ENCODE data around the gene EN2.

Gene EN2

DNA sequence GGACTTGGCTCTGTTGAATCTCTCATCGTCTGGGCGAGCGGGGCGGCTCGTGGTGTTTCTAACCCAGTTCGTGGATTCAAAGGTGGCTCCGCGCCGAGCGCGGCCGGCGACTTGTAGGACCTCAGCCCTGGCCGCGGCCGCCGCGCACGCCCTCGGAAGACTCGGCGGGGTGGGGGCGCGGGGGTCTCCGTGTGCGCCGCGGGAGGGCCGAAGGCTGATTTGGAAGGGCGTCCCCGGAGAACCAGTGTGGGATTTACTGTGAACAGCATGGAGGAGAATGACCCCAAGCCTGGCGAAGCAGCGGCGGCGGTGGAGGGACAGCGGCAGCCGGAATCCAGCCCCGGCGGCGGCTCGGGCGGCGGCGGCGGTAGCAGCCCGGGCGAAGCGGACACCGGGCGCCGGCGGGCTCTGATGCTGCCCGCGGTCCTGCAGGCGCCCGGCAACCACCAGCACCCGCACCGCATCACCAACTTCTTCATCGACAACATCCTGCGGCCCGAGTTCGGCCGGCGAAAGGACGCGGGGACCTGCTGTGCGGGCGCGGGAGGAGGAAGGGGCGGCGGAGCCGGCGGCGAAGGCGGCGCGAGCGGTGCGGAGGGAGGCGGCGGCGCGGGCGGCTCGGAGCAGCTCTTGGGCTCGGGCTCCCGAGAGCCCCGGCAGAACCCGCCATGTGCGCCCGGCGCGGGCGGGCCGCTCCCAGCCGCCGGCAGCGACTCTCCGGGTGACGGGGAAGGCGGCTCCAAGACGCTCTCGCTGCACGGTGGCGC, at the start of gene EN2:
Gene EN2 (plus strand): TSS at position 19 of the 767 bp plus-strand sequence. CDS start 249 bp downstream, at position 268.
- DNase-seq (ENCODE audit: low read depth), result no peak

DNA sequence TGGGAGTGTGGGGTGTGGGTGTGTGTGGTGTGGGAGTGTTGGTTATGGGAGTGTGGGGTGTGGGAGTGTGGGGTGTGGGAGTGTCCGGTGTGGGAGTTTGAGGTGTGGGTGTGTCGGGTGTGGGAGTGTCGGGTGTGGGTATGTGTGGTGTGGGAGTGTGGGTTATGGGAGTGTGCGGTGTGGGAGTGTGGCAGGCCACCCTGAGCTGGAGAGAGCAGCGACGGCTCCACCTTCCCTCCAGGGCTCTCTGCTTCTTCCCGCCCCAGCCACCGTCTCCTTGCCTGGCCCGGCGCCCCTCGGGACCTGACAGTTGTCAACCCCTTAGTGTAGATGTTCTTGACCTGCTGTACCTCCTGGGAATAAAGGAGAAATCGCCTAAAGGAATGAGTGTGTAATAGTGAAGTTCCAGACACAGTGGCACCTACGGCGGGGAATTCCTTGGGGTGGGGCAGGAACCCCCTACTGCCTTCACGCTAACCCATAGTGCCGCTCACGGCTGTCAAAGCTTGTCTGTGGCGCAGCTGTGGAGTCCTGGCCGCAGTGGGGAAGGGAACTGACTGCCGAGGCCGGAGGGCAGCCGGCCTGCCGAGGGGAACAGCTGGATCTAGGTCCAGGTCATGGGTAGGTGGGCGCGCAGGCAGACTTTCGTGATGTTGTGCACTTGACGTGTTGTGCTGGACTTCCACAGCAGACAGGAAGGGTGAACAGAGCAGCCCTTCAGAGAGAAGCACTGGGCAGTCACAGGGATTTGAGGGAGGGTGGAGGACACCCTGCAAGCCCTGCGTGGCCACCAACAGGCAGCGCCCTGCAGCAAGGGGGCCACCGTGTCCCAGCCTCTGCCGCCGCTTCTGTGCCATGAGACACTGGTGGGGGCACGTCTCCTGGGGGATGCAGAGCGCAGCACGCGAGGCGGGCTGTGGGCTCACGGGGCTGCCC, 49.0 kb upstream of the EN2 start:
- no peak for DNase-seq (ENCODE audit: low read depth)

DNA sequence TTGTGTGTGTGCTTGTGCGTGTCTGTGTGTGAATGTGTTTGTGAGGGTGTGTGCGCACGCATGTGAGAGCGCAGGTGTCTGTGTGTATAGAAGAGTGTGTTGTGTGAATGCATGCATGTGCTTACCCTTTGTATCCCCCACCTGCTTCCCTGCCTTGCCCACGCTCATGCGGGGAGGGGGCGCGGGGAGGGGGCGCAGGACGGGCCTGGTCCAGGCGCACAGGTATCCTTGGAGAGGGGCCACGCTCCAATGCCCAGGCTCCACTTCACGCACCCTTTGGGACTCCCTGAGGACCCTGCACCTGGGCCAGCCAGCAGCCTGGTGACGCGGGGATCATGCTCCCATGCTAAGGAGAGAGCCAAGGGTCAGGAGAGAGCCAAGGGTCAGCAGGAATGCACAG, 47.9 kb upstream of the EN2 start:
- no peak for DNase-seq (ENCODE audit: low read depth)

DNA sequence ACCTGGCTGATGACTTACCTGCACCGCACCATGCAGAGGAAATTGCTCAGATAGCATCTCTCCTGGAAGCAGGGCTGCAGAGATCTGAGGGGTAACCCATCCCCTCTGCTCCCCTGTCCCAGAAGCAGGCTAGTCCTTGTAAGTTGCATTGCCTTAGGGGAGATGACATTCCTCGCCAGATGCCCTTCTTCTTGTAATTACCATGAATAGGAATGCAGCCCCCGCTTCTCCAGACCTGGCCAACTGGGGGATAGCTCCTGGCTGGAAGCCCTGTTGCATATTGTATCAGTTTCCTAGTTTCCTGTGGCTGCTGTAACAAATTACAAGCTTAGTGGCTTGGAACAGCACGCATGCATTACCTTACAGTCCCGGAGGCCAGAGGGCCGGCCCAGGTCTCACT, 47.5 kb upstream of the EN2 start:
- no peak for DNase-seq (ENCODE audit: low read depth)

DNA sequence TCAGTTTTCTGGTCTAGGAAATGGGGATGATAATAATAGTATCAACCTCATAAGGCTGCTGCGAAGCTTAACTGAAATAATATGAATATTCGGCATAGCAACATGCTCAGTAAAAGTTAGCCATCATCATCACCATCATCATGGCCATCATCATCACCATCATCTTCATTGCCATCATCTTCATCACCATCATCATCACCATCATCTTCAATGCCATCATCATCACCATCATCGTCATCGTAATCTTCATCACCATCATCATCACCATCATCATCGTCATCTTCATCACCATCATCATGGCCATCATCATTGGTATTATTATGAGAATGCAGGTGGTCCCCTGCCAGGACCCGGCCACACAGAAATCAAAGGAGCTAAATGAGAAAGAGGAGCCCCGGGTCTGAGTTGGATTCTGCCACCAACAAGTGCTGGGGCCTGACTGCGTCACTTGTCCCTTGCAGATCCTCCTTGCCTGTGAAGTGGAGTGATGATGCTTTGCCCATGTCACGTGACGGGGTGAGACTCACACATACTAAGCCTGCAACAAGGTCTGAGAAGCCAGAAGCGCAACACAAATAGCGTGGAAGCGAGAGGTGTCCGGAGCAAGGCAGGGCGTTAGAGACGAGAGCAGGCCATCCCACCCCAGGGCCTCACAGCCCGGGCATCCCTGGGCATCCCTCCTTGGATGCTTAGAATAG, 46.1 kb upstream of the EN2 start:
- DNase-seq (ENCODE audit: low read depth), result no peak

DNA sequence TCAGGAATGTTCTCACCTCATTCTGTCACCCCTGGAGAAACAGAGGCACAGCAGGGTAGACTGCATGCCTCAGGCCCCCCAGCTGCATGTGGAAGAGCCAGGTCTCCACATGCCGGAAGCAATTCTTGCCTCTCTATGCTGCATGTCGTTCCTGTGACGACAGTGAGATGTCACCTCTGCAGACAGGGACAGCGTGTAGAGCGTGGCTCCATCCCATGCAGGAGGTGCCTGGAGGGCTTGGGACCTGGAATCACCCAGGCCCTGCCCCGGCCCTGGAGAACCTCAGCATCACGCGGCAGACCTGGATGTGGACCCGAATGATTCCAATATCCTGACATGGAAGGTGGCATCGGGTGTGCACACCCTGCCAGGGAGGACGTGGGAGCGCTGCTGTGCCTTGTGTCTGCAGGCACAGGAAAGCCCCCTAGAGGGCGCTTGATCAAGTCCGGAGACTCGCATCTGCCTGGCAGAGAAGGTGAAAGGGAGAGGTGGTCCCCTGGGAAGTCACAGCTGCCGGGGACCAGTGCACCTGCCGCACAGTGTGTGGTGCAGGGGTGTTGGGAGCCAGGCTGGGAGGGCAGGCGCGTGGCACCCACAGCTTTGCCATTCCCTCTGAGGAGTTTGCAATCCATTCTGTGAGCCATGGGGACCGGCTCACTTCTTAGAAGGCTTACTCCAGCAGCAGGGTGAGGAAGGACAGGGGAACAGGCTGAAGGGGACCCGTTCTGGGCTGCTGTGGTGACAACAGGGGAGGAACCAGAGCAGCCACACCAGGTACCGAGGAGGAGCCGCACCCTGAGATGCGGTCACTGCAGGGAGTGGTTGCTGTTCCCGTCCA, 45.3 kb upstream of the EN2 start:
- no peak for DNase-seq (ENCODE audit: low read depth)

DNA sequence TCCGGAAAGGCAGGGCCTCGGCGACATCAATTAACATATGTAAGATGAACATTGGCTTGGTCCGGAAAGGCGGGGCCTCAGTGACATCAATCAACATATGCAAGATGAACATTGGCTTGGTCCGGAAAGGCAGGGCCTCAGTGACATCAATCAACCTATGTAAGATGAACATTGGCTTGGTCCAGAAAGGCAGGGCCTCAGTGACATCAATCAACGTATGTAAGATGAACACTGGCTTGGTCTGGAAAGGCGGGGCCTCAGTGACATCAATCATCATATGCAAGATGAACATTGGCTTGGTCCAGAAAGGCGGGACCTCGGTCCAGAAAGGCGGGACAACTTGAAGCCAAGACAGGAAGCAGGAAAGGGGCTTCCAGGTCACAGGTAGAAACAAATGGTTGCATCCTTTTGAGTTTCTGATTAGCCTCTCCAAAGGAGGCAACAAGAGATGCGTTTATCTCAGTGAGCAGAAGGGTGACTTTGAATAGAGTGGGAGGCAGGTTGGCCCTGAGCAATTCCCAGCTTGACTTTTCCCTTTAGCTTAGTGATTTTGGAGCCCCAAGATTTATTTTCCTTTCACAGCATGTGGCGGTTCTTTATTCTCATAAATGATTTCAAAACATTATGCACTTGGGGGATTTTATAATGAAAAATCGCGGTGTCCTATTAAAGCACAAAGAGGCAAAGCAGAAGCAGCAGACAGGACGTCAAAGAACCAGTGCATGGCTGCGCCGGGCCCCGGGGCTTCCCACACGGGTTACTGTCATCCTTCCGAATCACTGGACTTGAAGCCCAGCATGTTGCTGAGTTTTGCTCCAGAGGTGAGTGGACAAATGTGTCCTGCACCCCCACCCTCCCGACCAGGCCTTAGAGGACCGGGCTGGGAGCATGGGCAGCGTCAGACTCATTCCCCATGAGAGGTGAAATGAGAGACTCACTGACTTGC, 43.1 kb upstream of the EN2 start:
- no peak for DNase-seq (ENCODE audit: low read depth)

DNA sequence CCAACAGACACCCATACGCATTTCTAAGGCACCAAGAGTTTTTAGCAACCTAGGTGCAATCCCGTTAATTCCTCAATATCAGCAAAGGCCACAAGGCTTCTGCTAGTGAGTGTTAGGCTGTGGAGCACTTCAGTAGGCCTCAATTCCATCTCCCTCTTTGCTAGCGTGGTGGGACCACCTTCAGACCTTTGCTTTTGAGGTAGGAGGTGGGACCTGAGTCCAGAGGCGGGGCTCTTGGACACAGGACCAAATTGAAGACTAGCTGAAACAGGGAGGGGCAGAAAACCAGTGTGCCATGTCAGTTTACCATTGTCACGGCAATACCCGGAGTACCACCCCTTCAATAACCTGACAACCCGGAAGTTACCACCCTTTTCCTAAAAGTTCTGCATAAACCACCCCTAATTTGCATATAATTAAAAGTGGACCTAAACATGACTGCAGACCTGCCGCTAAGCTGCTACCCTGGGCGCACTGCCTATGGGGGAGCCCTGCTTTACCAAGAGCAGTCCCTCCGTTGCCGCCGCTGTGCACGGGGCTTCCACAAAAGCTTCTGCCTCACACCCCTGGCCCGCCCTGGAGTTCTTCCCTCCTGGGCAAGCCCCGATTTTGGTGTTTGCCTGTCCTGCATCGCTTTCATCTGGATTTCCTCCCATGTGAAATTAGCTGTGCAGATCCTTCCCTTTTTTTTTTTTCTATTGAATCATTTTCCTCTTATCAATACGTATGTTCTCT, 41.1 kb upstream of the EN2 start:
- DNase-seq (ENCODE audit: low read depth), result no peak

DNA sequence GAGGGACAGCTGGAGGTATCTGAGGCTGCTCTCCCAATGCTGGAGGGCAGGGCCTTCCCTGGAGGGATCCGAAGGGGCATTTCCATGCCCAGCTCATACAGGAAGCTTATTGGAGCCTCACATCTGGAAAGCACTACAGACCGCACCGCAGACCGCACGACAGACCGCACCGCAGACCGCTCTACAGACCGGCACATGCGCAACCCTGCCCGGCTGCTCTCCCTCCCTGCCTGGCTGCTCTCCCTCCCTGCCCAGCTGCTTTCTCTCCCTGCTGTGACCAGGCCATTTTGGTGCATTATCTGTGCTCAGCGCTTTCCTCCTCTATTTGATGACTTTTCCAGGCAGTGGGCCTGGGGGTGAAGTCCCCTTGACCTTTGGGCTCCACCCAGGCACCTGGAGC, 39.6 kb upstream of the EN2 start:
- DNase-seq (ENCODE audit: low read depth), result no peak

DNA sequence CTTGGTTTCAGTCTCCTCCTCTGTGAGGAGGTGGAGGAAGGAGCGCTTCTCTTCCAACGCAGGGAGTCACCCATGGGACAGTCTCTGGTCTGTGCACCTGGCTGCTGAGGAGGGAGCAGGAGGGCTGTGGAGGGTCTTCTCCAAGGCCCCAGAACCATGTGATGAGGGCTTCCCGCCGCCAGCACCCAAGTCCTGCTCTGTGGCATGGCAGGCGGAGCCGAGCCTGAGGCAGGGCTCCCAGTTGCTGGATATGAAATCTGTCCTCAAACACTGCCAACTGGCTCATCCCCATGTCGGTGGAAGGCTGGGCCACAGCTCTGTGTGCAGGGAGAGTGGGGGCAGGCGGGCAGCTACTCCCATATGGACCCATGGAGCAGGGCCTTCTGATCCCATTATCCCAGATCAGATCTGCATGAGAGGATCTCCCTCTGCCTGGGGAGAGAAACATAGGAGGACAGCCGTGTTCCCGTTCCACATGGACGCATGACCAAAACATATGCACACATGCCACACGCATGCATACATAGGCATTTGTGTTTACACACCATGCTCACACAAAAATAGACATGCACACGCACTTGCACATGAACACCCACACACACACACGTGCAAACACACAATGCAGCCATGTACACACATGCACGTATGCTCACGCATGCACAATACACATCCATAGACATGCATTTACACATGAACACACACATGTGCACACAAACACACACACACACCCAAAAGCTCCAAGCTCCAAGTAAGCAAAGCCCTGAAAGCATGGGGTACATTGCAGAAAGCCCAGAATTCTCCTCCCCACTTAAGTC, 38.8 kb upstream of the EN2 start:
- no peak for DNase-seq (ENCODE audit: low read depth)

DNA sequence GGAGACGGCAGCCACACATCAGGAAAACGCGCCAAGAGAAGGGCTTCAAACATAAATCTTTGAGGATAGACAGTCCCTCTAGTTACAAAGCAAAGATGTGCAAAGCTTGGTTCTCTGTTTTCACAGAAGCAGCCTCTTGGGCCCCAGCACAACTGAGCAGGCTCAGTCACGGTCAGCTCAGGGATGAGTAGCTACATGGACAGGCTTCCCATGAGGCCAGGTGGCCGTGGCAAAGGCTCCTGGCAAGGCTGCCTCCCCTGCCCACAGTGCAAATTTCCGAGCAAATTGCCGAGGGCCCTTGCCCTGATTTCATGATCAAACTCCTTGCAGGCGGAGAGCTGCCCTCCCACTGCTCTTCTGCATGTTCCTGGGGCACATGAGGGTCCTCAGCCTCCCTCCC, 37.8 kb upstream of the EN2 start:
- no peak for DNase-seq (ENCODE audit: low read depth)

DNA sequence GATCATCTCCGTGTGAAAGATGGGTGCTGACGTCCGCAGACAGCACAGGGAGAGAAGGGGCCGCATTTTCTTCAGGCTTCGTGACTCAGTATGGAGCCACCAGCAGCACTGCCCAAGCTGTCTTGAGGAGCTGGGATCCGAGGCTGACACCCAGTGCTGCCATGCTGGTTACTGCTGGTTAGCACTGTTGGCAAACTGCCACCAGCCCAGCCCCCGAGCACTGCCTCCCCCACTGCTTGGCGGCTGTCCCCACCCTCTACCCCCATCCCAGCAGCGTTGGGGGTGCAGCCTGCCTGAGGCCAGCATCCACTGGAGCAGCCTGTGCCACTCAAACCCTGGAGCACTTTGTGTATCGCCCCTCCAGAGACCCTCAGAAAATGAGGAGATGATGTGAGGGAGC, 35.8 kb upstream of the EN2 start:
- no peak for DNase-seq (ENCODE audit: low read depth)

DNA sequence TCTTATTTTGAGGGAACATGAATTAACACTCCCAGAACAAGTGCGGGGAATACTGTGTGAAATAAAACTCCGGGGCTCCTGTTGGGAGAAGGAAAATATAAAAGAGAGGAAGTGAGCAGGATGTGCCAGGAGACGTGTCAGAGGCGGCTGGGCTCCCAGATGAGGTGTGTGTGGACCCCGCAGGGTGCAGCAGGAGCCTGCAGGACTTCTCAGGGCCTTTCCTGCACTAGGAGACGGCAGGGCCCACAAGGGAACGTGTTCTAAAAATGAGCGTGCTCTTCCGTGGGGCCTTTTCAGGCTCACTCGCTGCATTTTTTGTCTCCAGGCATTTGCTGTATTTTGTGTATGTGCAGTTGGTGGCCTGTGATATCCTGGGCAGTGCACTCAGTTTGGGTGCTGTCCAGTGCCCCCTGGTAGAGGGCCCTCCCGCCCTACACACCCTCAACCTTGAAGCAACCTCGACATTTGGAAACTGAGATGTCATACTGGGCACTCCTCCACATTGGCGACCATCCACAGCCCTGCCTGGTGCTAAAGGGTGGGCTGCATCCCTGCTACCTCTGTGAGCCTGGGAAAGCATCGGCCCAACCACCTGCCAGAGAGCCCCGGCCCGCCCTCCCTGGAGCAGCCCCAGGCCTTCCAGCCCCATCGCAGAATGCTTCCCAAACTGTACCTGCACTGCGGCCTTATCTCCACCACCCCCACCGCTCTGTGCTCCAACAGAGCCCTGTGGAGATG, 35.2 kb upstream of the EN2 start:
- no peak for DNase-seq (ENCODE audit: low read depth)

DNA sequence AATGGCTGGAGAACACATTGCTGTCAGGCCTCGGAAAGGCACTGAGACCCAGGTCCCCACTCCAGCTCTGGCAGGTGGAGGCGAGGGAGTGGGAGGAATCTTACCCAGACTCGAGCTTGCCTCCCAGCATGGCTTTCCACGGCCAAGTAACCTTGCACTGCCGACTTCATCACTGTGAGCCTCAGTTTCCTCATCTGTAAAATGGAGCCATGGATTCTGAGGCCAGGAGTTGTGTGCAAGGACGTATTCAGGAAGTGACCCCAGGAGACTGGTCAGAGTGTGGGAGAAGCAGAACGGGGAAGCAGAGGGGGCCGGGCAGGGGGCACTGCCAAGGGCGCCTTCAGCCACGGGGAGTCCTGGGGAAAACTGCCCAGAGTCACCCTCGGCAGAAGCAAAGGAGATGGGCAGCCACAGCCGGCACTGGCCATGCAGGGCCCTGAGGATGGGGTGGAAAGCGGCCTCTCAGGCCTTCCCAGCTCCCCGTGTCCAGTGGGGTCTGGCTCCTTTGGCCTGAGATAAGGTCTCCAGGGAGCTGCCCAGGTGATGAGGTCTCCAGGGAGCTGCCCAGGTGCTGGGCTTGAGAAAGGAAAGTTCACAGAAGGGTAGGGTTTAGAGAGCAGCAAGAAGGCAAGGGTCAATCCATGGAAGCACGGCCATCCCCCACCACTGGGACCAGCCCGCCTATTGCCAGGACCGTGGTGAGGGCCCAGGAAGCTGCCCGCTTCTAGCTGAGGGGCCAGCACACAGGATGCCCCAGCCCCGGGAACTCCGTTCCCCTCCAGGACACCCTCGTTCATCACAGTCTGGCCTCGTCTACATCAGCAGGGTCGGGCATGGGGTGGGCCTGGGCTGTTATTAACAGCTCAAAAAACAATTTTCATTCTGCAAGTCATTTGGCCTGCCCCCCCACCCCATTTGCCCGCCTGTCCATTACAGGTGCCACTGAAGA, 34.3 kb upstream of the EN2 start:
- no peak for DNase-seq (ENCODE audit: low read depth)

DNA sequence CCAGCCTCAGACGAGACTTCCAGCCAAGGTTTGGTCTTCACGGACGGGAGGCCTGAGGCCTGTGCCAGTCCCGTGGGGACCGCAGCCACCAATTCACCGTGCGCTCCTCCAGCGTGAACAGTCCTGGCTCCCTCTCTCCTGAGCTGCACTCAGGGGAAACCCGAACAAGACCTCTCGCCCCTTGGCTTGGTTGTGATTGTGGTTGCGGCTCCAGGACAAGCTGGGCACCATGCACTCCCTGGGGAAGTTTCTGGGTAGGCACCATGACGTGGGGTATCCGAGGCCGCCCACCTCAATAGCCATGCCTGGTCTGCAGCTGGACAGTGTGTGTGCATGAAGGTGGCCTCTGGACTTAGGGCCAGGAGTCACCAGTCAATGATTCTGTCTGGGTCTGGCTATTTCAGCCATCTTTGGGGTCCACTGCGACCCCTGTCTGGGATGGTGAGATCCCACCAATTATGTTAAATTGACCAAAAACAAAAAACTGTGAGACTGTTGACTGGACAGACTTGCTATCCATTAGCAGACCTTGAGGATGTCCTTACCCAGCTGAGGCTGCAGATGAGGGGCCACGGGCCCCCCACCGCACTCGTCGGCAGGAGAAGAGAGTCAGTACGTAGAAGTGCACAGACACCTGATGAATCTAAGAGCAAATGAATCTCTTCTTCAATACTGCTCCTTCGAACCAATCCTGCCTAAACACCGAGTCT, 33.5 kb upstream of the EN2 start:
- no peak for DNase-seq (ENCODE audit: low read depth)

DNA sequence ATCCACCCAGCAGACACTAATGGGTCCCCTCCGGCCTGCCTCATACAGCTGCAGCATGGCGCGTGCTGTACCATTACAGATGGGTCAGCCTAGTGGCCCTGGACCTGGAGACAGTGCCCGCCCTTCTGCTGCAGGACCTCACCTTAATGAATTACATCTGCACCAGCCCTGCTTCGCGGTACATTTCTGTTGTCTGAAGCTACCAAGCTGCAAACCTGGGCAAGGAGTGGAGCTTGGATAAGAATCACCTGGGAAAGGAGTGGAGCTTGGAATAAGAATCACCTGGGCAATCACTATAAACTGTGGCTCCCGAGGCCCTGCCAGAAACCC, 33.0 kb upstream of the EN2 start:
- DNase-seq (ENCODE audit: low read depth), result no peak

DNA sequence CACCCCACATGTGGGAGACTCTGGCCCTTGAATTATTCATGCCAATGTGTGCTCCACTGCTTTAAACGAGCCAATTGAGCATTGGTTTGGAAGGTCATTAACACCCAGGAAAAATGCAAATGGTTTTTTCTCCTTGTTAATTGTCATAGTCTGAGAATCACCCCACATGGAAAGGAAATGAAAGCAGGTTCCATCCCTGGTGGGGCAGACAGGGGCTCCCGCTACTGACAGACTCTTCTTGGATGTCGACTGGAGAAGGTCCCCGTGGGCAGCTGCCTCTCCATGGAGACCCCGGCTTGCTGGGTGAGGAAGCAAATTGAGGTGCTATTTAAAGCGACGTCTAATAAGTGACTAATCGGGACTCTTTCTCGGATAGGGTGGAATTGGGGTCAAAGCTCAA, 32.0 kb upstream of the EN2 start:
- DNase-seq (ENCODE audit: low read depth), result no peak
